ENCODE measurements around the gene GTF2F2. TPM values are rescaled to one million over a fixed set of nuclear protein-coding genes. Genes with fewer than 3 reads are reported as not detected.

Gene GTF2F2
- total and polyA plus RNA-seq, 2 donors (not counting 1 experiment from before 2014, with no cell fraction given), result 5.9 to 19.6 TPM

- Histone ChIP-seq H3K79me2 (ENCODE audit: control insufficient read depth, insufficient read depth, low read length) (peaks cover 17% of the 10 kb centered on the region), H3K36me3 (replicated peaks in 1 of 2; ENCODE audit: control extremely low read depth in 1 of 2, control insufficient read depth in 1 of 2, extremely low read depth in 1 of 2, insufficient read depth in 2 of 2, low read length in 1 of 2) (no peaks in the 10 kb centered on the region), H3K9ac (ENCODE audit: low read length) (no peak overlapping the region), H3K27me3 (replicated peaks in 1 of 4; ENCODE audit: control extremely low read depth in 1 of 4, control insufficient read depth in 3 of 4, insufficient read depth in 4 of 4, low read length in 3 of 4) (no peaks in the 10 kb centered on the region), H3K27ac (ENCODE audit: low read length in 2 of 2) (no peak overlapping the region), H3K4me2 (replicated peaks; ENCODE audit: low read depth, low read length, poor library complexity, severe bottlenecking) (no peak overlapping the region), H3K4me3 (ENCODE audit: control extremely low read depth in 1 of 5, extremely low read depth in 1 of 5, insufficient read depth in 1 of 5, low read depth in 2 of 5, low read length in 4 of 5) (no peak overlapping the region), H2AFZ (ENCODE audit: insufficient read depth, low read depth, low read length, poor library complexity, severe bottlenecking) (no peak overlapping the region), H3K4me1 (ENCODE audit: control insufficient read depth in 2 of 2, insufficient read depth in 2 of 2, low read length in 2 of 2) (peaks cover 7 to 9% of the 10 kb centered on the region in 2 donors), H4K20me1 (ENCODE audit: control insufficient read depth, insufficient read depth, low read length, poor library complexity, severe bottlenecking) (peaks cover 10% of the 10 kb centered on the region), H3K9me3 (ENCODE audit: control extremely low read depth in 1 of 3, control insufficient read depth in 2 of 3, insufficient read depth in 1 of 3, low read length in 2 of 3) (no peaks in the 10 kb centered on the region)
- Mint-ChIP-seq H3K27ac (no peak overlapping the region), H3K4me3 (no peak overlapping the region), H3K9me3 (ENCODE audit: insufficient read depth) (no peaks in the 10 kb centered on the region), H3K4me1 (peaks cover 19% of the 10 kb centered on the region), H3K27me3 (no peaks in the 10 kb centered on the region)
- ATAC-seq (ENCODE audit: low read depth), result no peak
- TF ChIP-seq CTCF (IDR thresholded peaks at IDR 0.05), result no peak
- TF ChIP-seq EZH2 (IDR thresholded peaks at IDR 0.05; ENCODE audit: borderline replicate concordance, insufficient read depth, low read depth, low read length, poor library complexity, severe bottlenecking), result no peak
- no peak for DNase-seq
- no CpG with 5 or more reads among the region's 4 CpGs for WGBS (ENCODE audit: insufficient coverage)
- ChIA-PET POLR2A (no interaction called here), CTCF (no interaction called here)
- intact Hi-C loops (cut with micrococcal nuclease), result no loop called here
Measured at GRCh38 chr13:45199711-45200110, 79.4 kb downstream of the GTF2F2 start.

- Histone ChIP-seq H4K20me1 (ENCODE audit: control insufficient read depth, insufficient read depth, low read length, poor library complexity, severe bottlenecking) (peaks cover 10% of the 10 kb centered on the region), H3K36me3 (replicated peaks in 1 of 2; ENCODE audit: control extremely low read depth in 1 of 2, control insufficient read depth in 1 of 2, extremely low read depth in 1 of 2, insufficient read depth in 2 of 2, low read length in 1 of 2) (no peaks in the 10 kb centered on the region), H3K27me3 (replicated peaks in 1 of 4; ENCODE audit: control extremely low read depth in 1 of 4, control insufficient read depth in 3 of 4, insufficient read depth in 4 of 4, low read length in 3 of 4) (no peaks in the 10 kb centered on the region), H3K9ac (ENCODE audit: low read length) (no peak within 1 kb of the TSS), H3K4me2 (replicated peaks; ENCODE audit: low read depth, low read length, poor library complexity, severe bottlenecking) (no peak within 1 kb of the TSS), H3K4me1 (ENCODE audit: control insufficient read depth in 2 of 2, insufficient read depth in 2 of 2, low read length in 2 of 2) (peaks cover under 1 to 3% of the 10 kb centered on the region in 2 donors), H3K79me2 (ENCODE audit: control insufficient read depth, insufficient read depth, low read length) (peaks cover 19% of the 10 kb centered on the region), H3K27ac (ENCODE audit: low read length in 2 of 2) (no peak within 1 kb of the TSS), H3K9me3 (ENCODE audit: control extremely low read depth in 1 of 3, control insufficient read depth in 2 of 3, insufficient read depth in 1 of 3, low read length in 2 of 3) (no peaks in the 10 kb centered on the region), H2AFZ (ENCODE audit: insufficient read depth, low read depth, low read length, poor library complexity, severe bottlenecking) (no peak within 1 kb of the TSS), H3K4me3 (ENCODE audit: control extremely low read depth in 1 of 5, extremely low read depth in 1 of 5, insufficient read depth in 1 of 5, low read depth in 2 of 5, low read length in 4 of 5) (no peak within 1 kb of the TSS)
- ChIA-PET CTCF (no interaction called here), POLR2A (no interaction called here)
- TF ChIP-seq EZH2 (IDR thresholded peaks at IDR 0.05; ENCODE audit: borderline replicate concordance, insufficient read depth, low read depth, low read length, poor library complexity, severe bottlenecking), result no peak
- no peak for TF ChIP-seq CTCF (IDR thresholded peaks at IDR 0.05)
- WGBS (ENCODE audit: insufficient coverage), result no CpG with 5 or more reads among the region's 2 CpGs
- Mint-ChIP-seq H3K4me3 (no peak within 1 kb of the TSS), H3K27me3 (no peaks in the 10 kb centered on the region), H3K27ac (no peak within 1 kb of the TSS), H3K9me3 (ENCODE audit: insufficient read depth) (no peaks in the 10 kb centered on the region), H3K4me1 (peaks cover 20% of the 10 kb centered on the region)
- DNase-seq, result no peak
- ATAC-seq (ENCODE audit: low read depth), result no peak
- intact Hi-C loops (cut with micrococcal nuclease), result no loop called here
Measured at GRCh38 chr13:45200701-45201232, 80.5 kb downstream of the GTF2F2 start, which contains the start of gene KCTD4. KCTD4 (minus strand) TSS chr13:45201045; CDS start chr13:45194567, 6,478 bp downstream.
